ENCODE results near the gene RAB11FIP5.

The RAB11FIP5 gene

DNA sequence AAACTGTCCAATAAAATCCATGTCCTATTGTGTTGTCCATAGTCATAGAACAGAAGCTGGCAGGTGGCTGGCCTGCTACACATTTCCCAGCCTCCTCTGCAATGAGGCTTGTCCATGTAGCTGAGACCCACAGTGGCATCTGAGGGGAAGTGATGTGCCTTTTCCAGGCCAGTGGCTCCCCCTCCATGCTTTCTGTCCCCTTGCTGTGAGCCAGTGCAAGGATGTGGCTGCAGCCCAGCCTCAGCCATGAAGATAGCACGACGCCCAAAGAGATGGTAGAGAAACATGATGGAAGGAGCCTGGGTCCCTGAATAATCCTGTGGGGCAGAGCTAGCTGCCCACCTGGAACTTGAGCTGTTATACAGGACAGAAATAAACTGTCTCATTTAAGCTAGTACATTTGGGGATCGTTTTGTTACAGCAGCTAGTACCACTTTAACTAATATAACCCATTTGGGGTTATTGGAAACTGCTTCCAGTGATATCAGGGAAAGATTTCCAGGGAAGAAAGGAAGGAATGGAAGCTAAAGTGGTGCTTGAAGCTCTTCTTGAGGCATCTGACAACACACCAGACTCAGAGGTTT is 81.6 kb downstream of the RAB11FIP5 start:
- TF ChIP-seq FOXP2 (optimal IDR thresholded peaks at IDR 0.05; ENCODE audit: borderline replicate concordance, extremely low read depth, extremely low read length, insufficient read depth) (no peak), TAF1 (IDR thresholded peaks at IDR 0.05; ENCODE audit: borderline replicate concordance, insufficient read depth, low read length) (no peak), SIN3A (IDR thresholded peaks at IDR 0.05; ENCODE audit: borderline replicate concordance, insufficient read depth, low read length) (no peak), POLR2AphosphoS5 (IDR thresholded peaks at IDR 0.05; ENCODE audit: low read depth, low read length) (no peak)
- TF ChIP-seq, protein P1, sequence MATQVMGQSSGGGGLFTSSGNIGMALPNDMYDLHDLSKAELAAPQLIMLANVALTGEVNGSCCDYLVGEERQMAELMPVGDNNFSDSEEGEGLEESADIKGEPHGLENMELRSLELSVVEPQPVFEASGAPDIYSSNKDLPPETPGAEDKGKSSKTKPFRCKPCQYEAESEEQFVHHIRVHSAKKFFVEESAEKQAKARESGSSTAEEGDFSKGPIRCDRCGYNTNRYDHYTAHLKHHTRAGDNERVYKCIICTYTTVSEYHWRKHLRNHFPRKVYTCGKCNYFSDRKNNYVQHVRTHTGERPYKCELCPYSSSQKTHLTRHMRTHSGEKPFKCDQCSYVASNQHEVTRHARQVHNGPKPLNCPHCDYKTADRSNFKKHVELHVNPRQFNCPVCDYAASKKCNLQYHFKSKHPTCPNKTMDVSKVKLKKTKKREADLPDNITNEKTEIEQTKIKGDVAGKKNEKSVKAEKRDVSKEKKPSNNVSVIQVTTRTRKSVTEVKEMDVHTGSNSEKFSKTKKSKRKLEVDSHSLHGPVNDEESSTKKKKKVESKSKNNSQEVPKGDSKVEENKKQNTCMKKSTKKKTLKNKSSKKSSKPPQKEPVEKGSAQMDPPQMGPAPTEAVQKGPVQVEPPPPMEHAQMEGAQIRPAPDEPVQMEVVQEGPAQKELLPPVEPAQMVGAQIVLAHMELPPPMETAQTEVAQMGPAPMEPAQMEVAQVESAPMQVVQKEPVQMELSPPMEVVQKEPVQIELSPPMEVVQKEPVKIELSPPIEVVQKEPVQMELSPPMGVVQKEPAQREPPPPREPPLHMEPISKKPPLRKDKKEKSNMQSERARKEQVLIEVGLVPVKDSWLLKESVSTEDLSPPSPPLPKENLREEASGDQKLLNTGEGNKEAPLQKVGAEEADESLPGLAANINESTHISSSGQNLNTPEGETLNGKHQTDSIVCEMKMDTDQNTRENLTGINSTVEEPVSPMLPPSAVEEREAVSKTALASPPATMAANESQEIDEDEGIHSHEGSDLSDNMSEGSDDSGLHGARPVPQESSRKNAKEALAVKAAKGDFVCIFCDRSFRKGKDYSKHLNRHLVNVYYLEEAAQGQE (IDR thresholded peaks at IDR 0.05; ENCODE audit: insufficient read depth in 1 of 2, low read depth in 2 of 2, low read length in 2 of 2), result no peak

DNA sequence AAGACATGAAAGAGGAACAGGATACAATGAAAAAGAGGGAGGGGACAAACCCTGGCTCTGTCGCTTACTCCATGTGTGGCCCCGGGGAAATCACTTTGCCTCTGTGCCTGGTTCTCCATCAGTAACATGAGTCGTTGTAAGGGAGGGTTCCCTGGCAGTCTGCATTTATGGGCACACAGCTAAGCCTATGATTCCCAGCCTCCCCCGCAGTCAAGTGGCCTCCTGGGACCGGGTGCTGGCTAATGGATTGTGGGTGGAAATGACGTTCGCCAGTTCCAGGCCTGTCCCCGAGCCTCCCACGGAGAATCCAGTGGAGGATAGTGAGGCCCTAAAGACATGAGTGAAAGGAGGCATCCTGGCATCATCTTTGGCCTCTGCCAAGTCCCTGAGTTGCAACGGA is 83.9 kb downstream of the RAB11FIP5 start:
- TF ChIP-seq TAF1 (IDR thresholded peaks at IDR 0.05; ENCODE audit: borderline replicate concordance, insufficient read depth, low read length), result no peak
- no peak for TF ChIP-seq SIN3A (IDR thresholded peaks at IDR 0.05; ENCODE audit: borderline replicate concordance, insufficient read depth, low read length)
- TF ChIP-seq FOXP2 (optimal IDR thresholded peaks at IDR 0.05; ENCODE audit: borderline replicate concordance, extremely low read depth, extremely low read length, insufficient read depth), result no peak
- TF ChIP-seq, protein P1 (IDR thresholded peaks at IDR 0.05; ENCODE audit: insufficient read depth in 1 of 2, low read depth in 2 of 2, low read length in 2 of 2), result no peak
- TF ChIP-seq POLR2AphosphoS5 (IDR thresholded peaks at IDR 0.05; ENCODE audit: low read depth, low read length), result no peak

DNA sequence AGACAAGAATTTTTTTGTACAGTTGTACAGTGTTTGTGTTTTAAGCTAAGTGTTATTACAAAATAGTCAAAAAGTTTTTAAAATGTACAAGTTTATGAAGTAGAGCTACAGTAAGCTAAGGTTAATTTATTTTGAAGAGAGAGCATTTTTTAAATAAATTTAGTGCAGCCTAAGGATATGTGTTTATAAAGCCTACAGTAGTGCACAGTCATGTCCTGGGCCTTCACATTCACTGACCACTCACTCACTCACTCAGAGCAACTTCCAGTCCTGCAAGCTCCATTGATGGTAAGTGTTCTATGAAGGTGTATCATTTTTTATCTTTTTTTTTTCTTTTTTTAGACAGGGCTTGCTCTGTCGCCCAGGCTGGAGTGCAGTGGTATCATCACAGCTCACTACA is 85.4 kb downstream of the RAB11FIP5 start:
- TF ChIP-seq SIN3A (IDR thresholded peaks at IDR 0.05; ENCODE audit: borderline replicate concordance, insufficient read depth, low read length) (no peak), FOXP2 (optimal IDR thresholded peaks at IDR 0.05; ENCODE audit: borderline replicate concordance, extremely low read depth, extremely low read length, insufficient read depth) (no peak), POLR2AphosphoS5 (IDR thresholded peaks at IDR 0.05; ENCODE audit: low read depth, low read length) (no peak), TAF1 (IDR thresholded peaks at IDR 0.05; ENCODE audit: borderline replicate concordance, insufficient read depth, low read length) (no peak)
- TF ChIP-seq, protein P1 (IDR thresholded peaks at IDR 0.05; ENCODE audit: insufficient read depth in 1 of 2, low read depth in 2 of 2, low read length in 2 of 2), result no peak

DNA sequence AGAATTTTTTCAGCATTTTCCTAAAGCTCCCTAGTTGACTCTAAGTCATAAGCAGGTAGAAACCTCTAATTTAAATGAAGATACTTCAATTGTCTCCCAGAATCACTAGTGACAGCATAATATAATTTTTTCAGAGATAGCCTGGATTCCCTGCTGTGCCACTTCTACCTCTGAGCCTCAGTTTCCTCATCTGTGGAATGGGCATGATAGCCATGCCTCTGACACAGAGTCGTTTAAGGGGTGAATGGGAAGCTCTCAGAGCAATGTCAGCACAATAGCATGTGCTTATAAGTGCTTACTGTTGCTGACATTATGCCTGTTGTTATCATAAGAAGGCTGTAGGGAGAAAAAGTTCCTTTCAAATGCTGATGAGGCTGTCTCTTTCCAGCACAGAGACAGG is 89.3 kb downstream of the RAB11FIP5 start:
- no peak for TF ChIP-seq SIN3A (IDR thresholded peaks at IDR 0.05; ENCODE audit: borderline replicate concordance, insufficient read depth, low read length)
- TF ChIP-seq, protein P1 (IDR thresholded peaks at IDR 0.05; ENCODE audit: insufficient read depth in 1 of 2, low read depth in 2 of 2, low read length in 2 of 2), result no peak
- TF ChIP-seq FOXP2 (optimal IDR thresholded peaks at IDR 0.05; ENCODE audit: borderline replicate concordance, extremely low read depth, extremely low read length, insufficient read depth), result no peak
- no peak for TF ChIP-seq POLR2AphosphoS5 (IDR thresholded peaks at IDR 0.05; ENCODE audit: low read depth, low read length)
- TF ChIP-seq TAF1 (IDR thresholded peaks at IDR 0.05; ENCODE audit: borderline replicate concordance, insufficient read depth, low read length), result no peak
